ENCODE measurements around the gene BRF1. TPM values are rescaled to one million over a fixed set of nuclear protein-coding genes. Genes with fewer than 3 reads are reported as not detected.

BRF1 gene
- total and polyA plus RNA-seq, 2 of the 8 experiments (the other 6 are each of a cell fraction or from before 2014, with no cell fraction given) = 7.7 to 18.3 TPM

DNA sequence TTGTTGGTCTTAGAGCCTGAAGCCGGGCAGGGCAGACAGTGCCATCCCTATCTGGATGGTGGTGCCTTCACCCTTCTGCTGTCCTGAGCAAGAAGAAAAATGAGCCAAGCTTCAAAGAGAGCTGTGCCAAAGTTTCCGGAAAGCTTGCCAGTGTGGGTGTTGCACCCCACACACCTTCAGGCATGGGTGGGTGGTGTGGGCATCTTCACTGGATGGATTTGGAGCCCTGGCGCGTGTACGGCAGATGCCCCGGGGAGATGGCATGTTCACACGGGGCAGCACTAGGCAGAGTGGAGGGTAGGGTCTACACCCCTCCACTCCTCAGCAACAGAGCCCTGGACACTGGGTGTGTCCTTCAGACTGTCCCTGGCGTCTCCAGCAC lies 46.8 kb upstream of the BRF1 start (continued):
- TF ChIP-seq EP300 (IDR thresholded peaks at IDR 0.05; ENCODE audit: borderline replicate concordance in 1 of 2, low read depth in 2 of 2, low read length in 2 of 2) = no peak
- TF ChIP-seq, protein P1, sequence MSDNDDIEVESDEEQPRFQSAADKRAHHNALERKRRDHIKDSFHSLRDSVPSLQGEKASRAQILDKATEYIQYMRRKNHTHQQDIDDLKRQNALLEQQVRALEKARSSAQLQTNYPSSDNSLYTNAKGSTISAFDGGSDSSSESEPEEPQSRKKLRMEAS (IDR thresholded peaks at IDR 0.05) = no peak
